Right atrium auricular region (tissue), 2 donors: ENCODE data around the gene ADGRF3. TPM values are rescaled to one million over a fixed set of nuclear protein-coding genes. Genes with fewer than 3 reads are reported as not detected.
"Not testable (repeated sequence)": the region's sequence is repeated elsewhere in the genome, so short reads cannot be mapped to it uniquely, and the experiment has no call there.

Source experiments
- DNase-seq: peaks from one replicate; pipeline ENCODE4 v3.0.0-alpha.2; 2019; ENCODE audit warnings: low spot score
- H3K27ac ChIP-seq, 2 donors: fragments of 200-600 bp; sonication (generic); 1 replicate in 1 of 2; 2 replicates in 1 of 2; pipeline ENCODE4 v1.5.1; 2016 to 2019
- H3K27me3 ChIP-seq, 2 donors: fragments of 200-600 bp; sonication (generic); one replicate each; pipeline versions ENCODE4 v1.5.1 to v1.6.0; 2017 to 2019
- H3K36me3 ChIP-seq: fragments of 200-600 bp; sonication (generic); one replicate; pipeline ENCODE4 v1.5.1; 2016
- H3K4me1 ChIP-seq, 2 donors: fragments of 200-600 bp; sonication (generic); one replicate each; pipeline versions ENCODE4 v1.5.1 to v1.6.0; 2017 to 2019
- H3K4me3 ChIP-seq, 2 donors: fragments of 200-600 bp; sonication (generic); 1 replicate in 1 of 2; 2 replicates in 1 of 2; pipeline ENCODE4 v1.5.1; 2017 to 2019; ENCODE audit warnings: mild to moderate bottlenecking in 1 of 2, moderate library complexity in 1 of 2
- H3K9me3 ChIP-seq, 2 donors: fragments of 200-600 bp; sonication (generic); one replicate each; pipeline ENCODE4 v1.5.1; 2019
- CTCF ChIP-seq, 2 donors: fragments of 200-600 bp; sonication (generic); IDR thresholded peaks; one replicate each; pipeline ENCODE4 v1.5.1; 2019; ENCODE audit warnings: antibody characterized with exemption in 2 of 2
- total RNA-seq, 2 donors: library from RNA; depleted of rRNA; stranded (reverse); fragments of >200 nt; gene quantifications; one replicate each; pipeline ENCODE4 v1.1.0, GENCODE V29; 2016

The ADGRF3 gene
- total RNA-seq, 2 donors from 2014 or later, result not detected

GRCh38 chr2:26274058-26274613 lies 72.5 kb downstream of the ADGRF3 start:
- no peak for TF ChIP-seq CTCF (IDR thresholded peaks at IDR 0.05)
- H3K36me3 ChIP-seq, result peaks cover 32% of the 10 kb centered on the region
- H3K27ac ChIP-seq, result peak overlapping the region; percentile 54 to 87
- no peak overlapping the region for H3K4me3 ChIP-seq
- no peaks in the 10 kb centered on the region for H3K9me3 ChIP-seq
- H3K27me3 ChIP-seq, result no peaks in the 10 kb centered on the region
- peak; percentile 94 for DNase-seq
- peaks cover 0 to 42% of the 10 kb centered on the region in 2 donors for H3K4me1 ChIP-seq

GRCh38 chr2:26273501-26273900 lies 73.1 kb downstream of the ADGRF3 start:
- Histone ChIP-seq H3K27ac (peak overlapping the region; percentile 54 to 87), H3K9me3 (no peaks in the 10 kb centered on the region), H3K36me3 (peaks cover 26% of the 10 kb centered on the region), H3K4me1 (peaks cover 0 to 44% of the 10 kb centered on the region in 2 donors), H3K27me3 (no peaks in the 10 kb centered on the region), H3K4me3 (no peak overlapping the region)
- DNase-seq, result no peak
- no peak for TF ChIP-seq CTCF (IDR thresholded peaks at IDR 0.05)

GRCh38 chr2:26270373-26270772 lies 76.2 kb downstream of the ADGRF3 start:
- H3K27me3 ChIP-seq, result no peaks in the 10 kb centered on the region
- peaks cover 2% of the 10 kb centered on the region for H3K36me3 ChIP-seq
- no peak for TF ChIP-seq CTCF (IDR thresholded peaks at IDR 0.05)
- peaks cover 0 to 50% of the 10 kb centered on the region in 2 donors for H3K4me1 ChIP-seq
- H3K9me3 ChIP-seq, result no peaks in the 10 kb centered on the region
- DNase-seq, result no peak
- no peak overlapping the region for H3K4me3 ChIP-seq
- peak overlapping the region in 1 of 2 donors; percentile 87 for H3K27ac ChIP-seq

DNA sequence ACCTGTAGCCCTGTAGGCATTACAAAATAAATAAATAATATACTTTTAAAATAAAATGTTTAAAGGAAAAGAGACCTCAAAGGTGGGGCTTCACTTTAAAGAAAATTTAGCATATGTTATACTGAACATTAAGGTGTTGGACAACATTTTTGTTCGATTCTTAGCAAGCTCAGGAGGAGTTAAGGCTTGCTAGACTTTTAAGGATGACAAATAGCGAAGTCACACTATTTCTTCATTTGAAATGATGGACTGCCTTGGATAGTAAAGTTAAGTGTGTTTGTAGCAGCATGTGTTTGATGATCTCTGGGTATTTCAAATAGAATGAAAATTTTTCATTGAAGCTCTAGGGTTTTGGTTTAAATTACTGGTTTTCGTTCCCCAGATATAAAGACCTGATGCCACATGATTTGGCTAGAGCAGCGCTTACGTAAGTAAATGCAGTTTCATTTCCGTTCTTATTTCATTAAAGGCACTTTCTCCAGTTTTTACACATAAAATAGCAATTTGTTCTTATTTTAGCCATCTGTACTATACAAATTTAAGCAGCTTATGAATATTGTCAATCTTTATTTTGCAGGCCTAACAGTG lies 76.9 kb downstream of the ADGRF3 start:
- H3K4me3 ChIP-seq, result no peak overlapping the region
- DNase-seq, result no peak
- no peaks in the 10 kb centered on the region for H3K27me3 ChIP-seq
- H3K9me3 ChIP-seq, result no peaks in the 10 kb centered on the region
- peaks cover 0 to 43% of the 10 kb centered on the region in 2 donors for H3K4me1 ChIP-seq
- peaks cover 9% of the 10 kb centered on the region for H3K36me3 ChIP-seq
- peak overlapping the region in 1 of 2 donors; percentile 87 for H3K27ac ChIP-seq
- no peak for TF ChIP-seq CTCF (IDR thresholded peaks at IDR 0.05)

DNA sequence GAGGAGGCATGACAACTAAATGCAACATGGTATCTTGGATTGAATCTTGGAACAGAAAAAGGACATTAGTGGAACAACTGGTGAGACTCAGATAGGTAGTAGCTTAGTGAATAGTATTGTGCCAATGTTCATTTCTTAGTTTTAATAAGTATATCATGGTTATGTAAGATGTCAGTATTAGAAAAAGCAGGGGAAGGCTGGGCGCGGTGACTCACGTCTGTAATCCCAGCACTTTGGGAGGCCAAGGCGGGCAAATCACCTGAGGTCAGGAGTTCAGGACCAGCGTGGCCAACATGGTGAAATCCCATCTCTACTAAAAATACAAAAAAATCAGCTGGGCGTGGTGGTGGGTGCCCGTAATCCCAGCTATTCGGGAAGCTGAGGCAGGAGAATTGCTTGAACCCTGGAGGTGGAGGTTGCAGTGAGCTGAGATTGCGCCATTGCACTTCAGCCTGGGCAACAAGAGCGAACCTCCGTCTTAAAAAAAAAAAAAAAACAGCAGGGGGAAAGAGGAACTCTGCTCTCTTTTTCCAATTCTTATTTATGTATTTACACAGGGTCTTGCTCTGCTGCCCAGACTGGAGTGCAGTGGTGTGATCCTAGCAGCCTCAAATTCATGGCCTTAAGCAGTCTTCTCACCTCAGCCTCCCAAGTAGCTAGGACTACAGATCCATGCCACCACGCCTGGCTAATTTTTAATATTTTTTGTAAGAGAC lies 77.8 kb downstream of the ADGRF3 start:
- H3K27me3 ChIP-seq, H3K9me3 ChIP-seq, H3K4me3 ChIP-seq, DNase-seq: not testable (repeated sequence)
- Histone ChIP-seq H3K27ac (peak overlapping the region in 1 of 2 donors; percentile 87), H3K4me1 (peaks cover 0 to 35% of the 10 kb centered on the region in 2 donors), H3K36me3 (peaks cover 17% of the 10 kb centered on the region)

DNA sequence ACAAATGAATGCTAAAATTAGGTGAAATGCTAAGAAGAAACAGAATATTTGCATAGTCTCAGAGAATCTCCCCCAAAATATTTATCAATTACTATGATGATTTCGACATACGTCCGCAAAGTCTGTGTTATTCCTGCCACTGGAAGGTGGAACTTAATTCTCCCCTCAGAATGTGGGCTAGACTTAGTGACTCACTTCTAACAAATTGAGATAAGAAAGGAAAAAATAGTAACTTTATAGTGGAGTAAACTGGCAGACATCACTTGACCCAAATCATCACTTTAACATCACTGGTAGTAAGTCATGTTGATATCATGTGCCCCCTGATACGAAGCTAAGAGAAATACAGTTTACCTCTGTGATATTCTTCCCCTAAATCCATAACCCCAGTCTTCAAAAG lies 78.4 kb downstream of the ADGRF3 start:
- no peak overlapping the region for H3K4me3 ChIP-seq
- H3K27ac ChIP-seq, result peak overlapping the region in 1 of 2 donors; percentile 87
- H3K9me3 ChIP-seq, result no peaks in the 10 kb centered on the region
- DNase-seq, result no peak
- TF ChIP-seq CTCF (IDR thresholded peaks at IDR 0.05), result no peak
- peaks cover 23% of the 10 kb centered on the region for H3K36me3 ChIP-seq
- H3K27me3 ChIP-seq, result no peaks in the 10 kb centered on the region
- H3K4me1 ChIP-seq, result peaks cover 0 to 29% of the 10 kb centered on the region in 2 donors

- Histone ChIP-seq H3K27ac (peak overlapping the region in 1 of 2 donors; percentile 27), H3K36me3 (peaks cover 72% of the 10 kb centered on the region), H3K4me1 (peaks cover 0 to 22% of the 10 kb centered on the region in 2 donors)
- H3K4me3 ChIP-seq, H3K27me3 ChIP-seq, H3K9me3 ChIP-seq, DNase-seq: not testable (repeated sequence)
Measured at GRCh38 chr2:26258836-26259235, 87.8 kb downstream of the ADGRF3 start.
